HuH-7 (cell line): ENCODE measurements around the gene IL17REL.
A peak's percentile ranks its signal among the peaks of the same experiment; 100 is the strongest.
"Not testable (repeated sequence)": the region's sequence is repeated elsewhere in the genome, so short reads cannot be mapped to it uniquely, and the experiment has no call there.

ENCODE experiments used
- DNase-seq: peaks from one replicate; pipeline ENCODE4 v3.0.0; 2011; ENCODE audit warnings: low spot score

IL17REL gene

DNA sequence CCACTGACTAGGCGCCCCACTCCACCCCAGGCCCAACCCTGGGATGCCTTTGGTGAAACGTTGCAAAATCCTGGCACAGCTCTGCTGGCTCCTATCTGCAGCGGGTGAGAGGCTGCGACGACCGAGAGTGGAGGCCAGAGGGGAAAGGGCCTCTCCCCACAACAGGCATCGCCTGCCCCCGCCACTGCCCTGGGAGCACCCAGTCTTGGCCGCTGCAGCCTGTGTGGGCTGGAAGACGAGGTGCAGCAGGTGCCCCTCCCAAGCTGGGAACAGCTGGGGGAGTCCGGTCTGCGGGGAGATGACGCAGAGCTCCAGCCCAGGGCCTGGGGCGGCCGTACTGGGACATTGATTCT, 56.2 kb downstream of the IL17REL start:
- no peak for DNase-seq

GRCh38 chr22:49955581-49956417, 56.8 kb downstream of the IL17REL start:
- DNase-seq, result no peak

GRCh38 chr22:49954991-49955580, 57.5 kb downstream of the IL17REL start:
- no peak for DNase-seq

DNA sequence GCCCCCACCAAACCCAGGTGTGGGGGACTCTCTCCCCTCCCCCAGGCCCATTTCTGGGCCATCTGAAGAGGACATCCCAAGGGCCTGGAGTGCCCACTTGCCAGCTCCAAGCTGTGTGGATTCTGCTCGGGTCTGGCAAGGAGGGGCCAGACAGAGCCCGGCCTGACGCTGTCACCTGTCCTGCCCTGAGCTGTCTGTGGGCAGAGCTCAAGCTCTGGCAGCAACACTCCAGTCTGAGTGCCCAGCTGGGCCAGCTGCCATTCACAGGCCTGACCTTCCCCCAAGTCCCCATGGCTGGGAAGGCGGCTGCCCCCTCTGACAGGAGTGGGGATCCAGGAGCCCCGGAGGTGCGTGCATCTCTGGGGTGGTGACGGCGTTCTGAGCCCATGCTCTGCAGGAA, 58.2 kb downstream of the IL17REL start:
- DNase-seq, result no peak

DNA sequence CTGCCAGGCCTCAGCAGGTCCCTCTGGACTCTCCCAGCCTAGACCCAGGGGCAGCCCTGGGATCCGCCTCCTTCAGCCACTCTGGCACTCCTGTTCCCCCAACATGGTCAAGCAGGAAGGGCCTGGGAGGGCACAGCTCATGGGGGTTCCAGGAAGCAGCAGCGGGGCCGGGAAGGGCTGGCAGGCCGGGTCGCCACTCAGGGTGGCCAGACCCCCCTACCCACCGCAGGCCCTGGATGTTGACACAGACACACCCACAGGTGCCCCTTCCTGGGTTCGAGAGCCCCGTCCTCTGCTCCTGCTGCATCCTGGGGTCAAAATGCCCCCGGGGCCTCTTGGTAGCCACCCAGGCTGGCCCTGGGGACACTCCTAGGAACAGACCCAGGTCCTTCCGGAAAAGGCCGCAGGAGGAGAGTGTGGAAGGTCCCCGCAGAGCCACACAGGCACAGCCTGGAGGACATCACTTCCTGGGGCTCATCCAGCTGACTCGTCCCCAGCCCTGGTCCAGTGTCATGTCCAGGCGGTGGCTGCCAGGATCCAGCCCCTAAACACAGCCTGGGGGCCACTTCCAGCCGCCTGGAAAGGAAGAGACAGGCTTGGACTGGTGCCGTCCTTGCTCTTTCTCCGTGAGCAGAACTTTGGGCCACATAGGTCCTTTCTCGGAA, 58.8 kb downstream of the IL17REL start:
- DNase-seq, result no peak

- DNase-seq, result no peak
Measured at GRCh38 chr22:49953027-49953679, 59.4 kb downstream of the IL17REL start.

DNA sequence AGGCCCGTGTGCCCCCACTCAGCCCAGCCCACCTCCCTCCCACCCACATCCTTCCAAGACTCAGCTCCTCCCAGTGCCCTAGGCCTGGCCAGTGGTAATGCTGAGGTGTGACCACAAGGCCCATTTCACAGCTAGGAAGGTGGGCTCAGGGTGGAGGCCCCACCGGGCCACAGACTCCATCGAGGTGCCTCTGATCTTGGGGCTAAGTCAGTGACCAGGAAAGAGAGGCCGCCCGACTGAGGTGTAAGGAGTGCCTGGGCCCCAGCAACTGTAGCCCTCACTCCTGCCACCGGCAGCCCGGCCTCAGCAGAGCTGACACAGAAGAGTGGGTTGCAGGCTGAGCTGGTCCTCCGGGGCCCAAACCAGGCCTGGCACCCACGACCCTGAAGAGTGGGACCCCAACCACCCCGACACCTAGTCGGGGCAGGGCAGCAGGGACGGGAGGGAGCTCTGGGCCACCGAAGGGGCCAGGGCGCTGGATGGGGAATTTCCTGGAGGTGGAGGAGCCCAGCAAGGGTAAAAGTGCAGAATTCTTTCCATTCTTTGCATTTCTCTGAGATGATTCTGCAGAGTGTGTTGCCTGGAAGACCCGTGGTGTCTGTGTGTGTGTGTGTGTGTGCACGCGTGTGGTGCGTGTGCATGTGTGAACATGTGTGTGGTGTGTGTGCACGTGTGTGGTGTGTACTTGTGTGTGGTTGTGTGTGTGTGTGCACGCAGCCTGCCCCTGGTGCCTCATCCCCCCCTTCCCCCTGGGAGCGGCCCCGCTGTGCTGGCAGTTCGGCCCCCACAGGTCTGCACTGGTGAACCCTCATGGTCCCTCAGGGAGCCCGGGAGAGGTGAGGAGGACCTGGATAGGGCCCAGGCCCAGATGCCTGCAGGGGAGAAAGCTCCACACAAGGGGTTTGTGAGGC, 60.3 kb downstream of the IL17REL start:
- peak; percentile 66 for DNase-seq

- no peak for DNase-seq
Measured at GRCh38 chr22:49951678-49951985, 60.9 kb downstream of the IL17REL start.

DNA sequence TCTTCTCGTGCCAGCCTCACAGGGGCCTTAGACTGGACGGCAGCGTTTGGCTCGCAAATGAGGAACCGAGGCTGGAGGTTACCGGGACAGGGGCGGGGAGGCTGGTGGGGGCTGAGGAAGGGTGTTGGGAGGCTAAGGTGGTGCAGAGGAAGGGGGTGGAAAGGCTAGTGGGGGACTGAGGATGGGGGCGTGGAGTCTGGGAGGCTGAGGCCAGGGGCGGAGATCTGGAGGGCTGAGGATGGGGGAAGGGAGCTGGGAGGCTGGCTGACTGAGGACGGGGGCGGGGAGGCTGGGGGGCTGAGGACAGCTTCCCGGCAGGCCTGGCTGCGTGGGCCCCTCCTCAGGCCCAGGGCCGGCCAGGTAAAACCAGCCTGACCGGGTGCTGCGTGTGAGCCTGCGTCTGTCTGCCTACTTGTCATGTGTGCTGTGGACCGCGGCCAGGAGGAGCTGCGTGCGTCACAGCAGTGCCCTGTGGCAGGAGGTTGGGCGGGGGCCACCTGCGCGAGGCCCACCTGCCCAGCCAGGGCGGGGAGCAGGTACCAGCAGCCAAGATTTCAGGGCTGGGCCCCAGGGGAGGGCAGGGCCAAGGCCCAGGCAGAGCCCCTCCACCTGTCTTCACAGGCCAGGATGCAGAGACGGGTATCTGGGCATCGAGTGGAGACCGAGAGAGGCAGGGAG, 61.4 kb downstream of the IL17REL start:
- DNase-seq, result no peak

GRCh38 chr22:49950396-49950994, 62.1 kb downstream of the IL17REL start:
- no peak for DNase-seq

DNA sequence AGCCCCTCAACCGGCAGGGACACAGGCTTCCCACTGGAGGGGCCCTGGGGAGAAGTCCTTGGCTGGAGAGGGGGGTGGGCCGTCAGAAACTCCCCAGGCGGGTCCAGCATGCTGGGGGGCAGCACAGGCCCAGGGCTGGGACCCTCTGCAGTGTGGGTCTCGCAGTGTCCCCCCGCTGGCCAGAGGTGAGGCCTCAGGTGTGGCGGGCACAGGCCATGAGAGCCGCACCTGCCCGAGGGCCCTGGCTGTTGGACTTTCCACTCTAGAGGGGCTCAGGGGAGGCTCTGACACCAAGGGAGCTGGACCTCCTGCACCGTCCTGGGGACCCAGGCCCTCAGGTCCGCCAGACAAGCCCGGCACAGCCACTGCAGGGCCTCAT, 62.7 kb downstream of the IL17REL start:
- no peak for DNase-seq

GRCh38 chr22:49948958-49949913, 63.3 kb downstream of the IL17REL start:
- peak; percentile 77 for DNase-seq

DNA sequence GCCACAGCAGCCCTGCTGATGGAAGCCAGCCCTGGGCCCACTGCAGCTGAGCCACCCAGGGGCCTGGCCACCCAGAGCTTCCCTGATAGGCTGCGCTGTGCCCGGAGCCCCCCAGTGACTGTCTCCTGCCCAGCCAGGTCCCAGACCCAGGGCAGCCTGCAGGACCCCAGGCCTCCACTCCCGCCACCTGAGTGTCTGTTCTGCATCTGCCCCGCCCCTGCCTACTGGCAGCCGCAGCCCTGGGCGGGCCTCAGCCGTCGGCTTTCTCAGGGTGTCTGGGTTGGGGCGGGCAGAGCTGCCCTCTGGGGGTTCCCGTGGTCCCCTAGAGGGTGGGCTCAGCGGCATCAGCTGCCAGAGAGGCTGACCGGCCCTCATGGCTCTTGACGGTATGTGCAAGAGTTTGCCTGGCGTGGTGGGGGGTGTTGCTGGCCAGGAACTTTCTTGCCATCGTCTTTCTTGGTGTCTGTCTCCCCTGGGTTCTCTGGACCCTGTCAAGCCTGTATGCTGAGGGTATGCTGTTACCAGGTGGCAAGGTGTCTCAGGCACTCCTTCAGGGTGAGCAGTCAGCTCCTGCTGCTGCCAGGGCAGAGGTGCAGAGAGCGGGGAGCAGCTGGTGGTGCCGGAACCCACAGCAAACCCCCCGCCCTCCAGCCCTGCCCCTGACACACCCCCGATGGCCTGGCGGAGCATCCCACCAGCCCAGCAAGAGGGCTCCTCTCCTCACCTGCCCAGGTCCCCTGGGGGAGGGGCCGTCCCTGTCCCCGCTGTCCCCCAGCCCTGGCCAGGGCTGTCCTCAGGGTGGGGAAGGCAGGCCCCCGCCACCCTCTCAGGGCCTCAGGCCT, 64.2 kb downstream of the IL17REL start:
- DNase-seq, result no peak

DNA sequence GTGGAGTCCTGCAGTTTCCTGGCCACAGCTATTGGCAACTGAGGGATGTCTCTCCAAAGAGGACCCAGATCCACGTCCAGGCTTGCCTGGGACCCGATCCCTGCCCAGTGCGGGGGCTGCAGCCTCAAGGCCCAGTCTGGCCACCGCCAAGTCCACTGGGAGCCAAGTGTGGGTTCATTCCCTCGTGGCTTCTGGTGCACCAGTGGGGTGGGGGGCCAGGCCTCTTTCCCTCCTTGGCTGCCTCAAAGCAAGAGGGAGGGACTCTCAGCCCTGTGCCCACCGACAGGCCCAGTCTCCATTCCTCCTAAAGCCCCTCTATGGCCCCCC, 65.3 kb downstream of the IL17REL start:
- no peak for DNase-seq

- DNase-seq, result no peak
Measured at GRCh38 chr22:49946612-49947295, 65.8 kb downstream of the IL17REL start.

- DNase-seq, result not testable (repeated sequence)
Measured at GRCh38 chr22:49945042-49945794, 67.3 kb downstream of the IL17REL start.
